ENCODE results near the gene MTCL1.

GRCh38 chr18:8860845-8861642 lies 155.7 kb downstream of the MTCL1 start:
- no peak for TF ChIP-seq RNF219 (CRISPR knock-in tag; IDR thresholded peaks at IDR 0.05)
- no peak for TF ChIP-seq REST (IDR thresholded peaks at IDR 0.05; ENCODE audit: borderline replicate concordance)
- no peak for TF ChIP-seq REST (CRISPR knock-in tag; IDR thresholded peaks at IDR 0.05; ENCODE audit: low read depth)
- no peak for TF ChIP-seq NR3C1 (CRISPR knock-in tag; IDR thresholded peaks at IDR 0.05)
- no peak for TF ChIP-seq SMC3 (conservative IDR thresholded peaks at IDR 0.05; ENCODE audit: insufficient read depth, low read depth, low read length)
- no peak for TF ChIP-seq EP300 (IDR thresholded peaks at IDR 0.05; ENCODE audit: low read length)

Data from K562 (cell line).